HG03103 (cell line): ENCODE measurements around the gene CASKIN2.

Experiments used
- ATAC-seq: cut with Tn5 transposase; IDR thresholded peaks from one replicate; pipeline ENCODE4 v1.9.1; 2021; ENCODE audit warnings: low read depth; ENCODE audit not compliant: unreplicated experiment

The CASKIN2 gene

GRCh38 chr17:75549246-75550138 is 34.2 kb upstream of the CASKIN2 start:
- no peak for ATAC-seq

GRCh38 chr17:75548813-75549212 is 33.5 kb upstream of the CASKIN2 start:
- no peak for ATAC-seq

GRCh38 chr17:75547091-75547490 is 31.8 kb upstream of the CASKIN2 start:
- ATAC-seq: no peak

- no peak for ATAC-seq
These were observed 30.8 kb upstream of the CASKIN2 start for GRCh38 chr17:75546181-75546580.

- no peak for ATAC-seq
These were observed 28.9 kb upstream of the CASKIN2 start for GRCh38 chr17:75544250-75544649.

- no peak for ATAC-seq
These were observed 27.5 kb upstream of the CASKIN2 start for GRCh38 chr17:75542728-75543336.

- no peak for ATAC-seq
These were observed 26.9 kb upstream of the CASKIN2 start for GRCh38 chr17:75542229-75542628.

- ATAC-seq: no peak
These were observed 25.7 kb upstream of the CASKIN2 start for GRCh38 chr17:75540923-75541503.

GRCh38 chr17:75539967-75540729 is 24.8 kb upstream of the CASKIN2 start:
- ATAC-seq: no peak

GRCh38 chr17:75536366-75536765 is 21.0 kb upstream of the CASKIN2 start:
- ATAC-seq: no peak

GRCh38 chr17:75535871-75536270 is 20.5 kb upstream of the CASKIN2 start:
- no peak for ATAC-seq

- no peak for ATAC-seq
These were observed 19.8 kb upstream of the CASKIN2 start for GRCh38 chr17:75535119-75535537.

- ATAC-seq: no peak
These were observed 16.4 kb upstream of the CASKIN2 start for GRCh38 chr17:75531721-75532072.

- no peak for ATAC-seq
These were observed 15.7 kb upstream of the CASKIN2 start for GRCh38 chr17:75530837-75531720.

GRCh38 chr17:75526555-75527270 is 11.4 kb upstream of the CASKIN2 start:
- no peak for ATAC-seq

- ATAC-seq: no peak
These were observed 10.6 kb upstream of the CASKIN2 start for GRCh38 chr17:75525806-75526554.

GRCh38 chr17:75524970-75525805 is 9.9 kb upstream of the CASKIN2 start, which contains the start of gene LLGL2:
Gene LLGL2, plus strand, starts transcription at chr17:75525697. Its CDS starts 17,730 bp downstream, at chr17:75543427.
- ATAC-seq: peak; percentile 60
